ENCODE data around the gene SERPINA9. TPM values are rescaled to one million over a fixed set of nuclear protein-coding genes. Genes with fewer than 3 reads are reported as not detected.

SERPINA9 gene
- total RNA-seq, 1 donor from 2014 or later, result not detected

GRCh38 chr14:94451826-94452225 is 24.2 kb downstream of the SERPINA9 start:
- TF ChIP-seq CTCF (conservative IDR thresholded peaks at IDR 0.05), result no peak
- Mint-ChIP-seq H3K4me3 (no peak overlapping the region), H3K27ac (ENCODE audit: unreplicated experiment) (no peak overlapping the region), H3K36me3 (ENCODE audit: low read depth) (peaks cover 2% of the 10 kb centered on the region), H3K4me1 (peaks cover 23% of the 10 kb centered on the region), H3K9me3 (peaks cover 12% of the 10 kb centered on the region), H3K27me3 (ENCODE audit: low read depth) (peaks cover 53% of the 10 kb centered on the region)
- DNase-seq (ENCODE audit: low read depth, low spot score), result no peak

- DNase-seq (ENCODE audit: low read depth, low spot score), result no peak
- peaks cover 2% of the 10 kb centered on the region for H3K36me3 Mint-ChIP-seq (ENCODE audit: low read depth)
- H3K27me3 Mint-ChIP-seq (ENCODE audit: low read depth), result peaks cover 53% of the 10 kb centered on the region
- H3K9me3 Mint-ChIP-seq, result peaks cover 7% of the 10 kb centered on the region
- no peak overlapping the region for H3K27ac Mint-ChIP-seq (ENCODE audit: unreplicated experiment)
- no peak for TF ChIP-seq CTCF (conservative IDR thresholded peaks at IDR 0.05)
- peaks cover 23% of the 10 kb centered on the region for H3K4me1 Mint-ChIP-seq
- H3K4me3 Mint-ChIP-seq, result no peak overlapping the region
These were observed 24.8 kb downstream of the SERPINA9 start for GRCh38 chr14:94451091-94451771.

GRCh38 chr14:94450722-94451090 is 25.3 kb downstream of the SERPINA9 start:
- Mint-ChIP-seq H3K36me3 (ENCODE audit: low read depth) (peaks cover 2% of the 10 kb centered on the region), H3K27me3 (ENCODE audit: low read depth) (peaks cover 53% of the 10 kb centered on the region), H3K27ac (ENCODE audit: unreplicated experiment) (no peak overlapping the region), H3K4me1 (peaks cover 19% of the 10 kb centered on the region), H3K4me3 (no peak overlapping the region), H3K9me3 (peaks cover 7% of the 10 kb centered on the region)
- no peak for TF ChIP-seq CTCF (conservative IDR thresholded peaks at IDR 0.05)
- no peak for DNase-seq (ENCODE audit: low read depth, low spot score)

- Mint-ChIP-seq H3K4me1 (peaks cover 18% of the 10 kb centered on the region), H3K4me3 (no peak overlapping the region), H3K27ac (ENCODE audit: unreplicated experiment) (peak overlapping the region; percentile 5), H3K36me3 (ENCODE audit: low read depth) (peaks cover 2% of the 10 kb centered on the region), H3K27me3 (ENCODE audit: low read depth) (peaks cover 53% of the 10 kb centered on the region), H3K9me3 (peaks cover 7% of the 10 kb centered on the region)
- DNase-seq (ENCODE audit: low read depth, low spot score), result no peak
- no peak for TF ChIP-seq CTCF (conservative IDR thresholded peaks at IDR 0.05)
These were observed 26.1 kb downstream of the SERPINA9 start for GRCh38 chr14:94449930-94450329.

GRCh38 chr14:94448071-94448808 is 27.8 kb downstream of the SERPINA9 start:
- no peak for TF ChIP-seq CTCF (conservative IDR thresholded peaks at IDR 0.05)
- peaks cover 6% of the 10 kb centered on the region for H3K9me3 Mint-ChIP-seq
- peaks cover 50% of the 10 kb centered on the region for H3K27me3 Mint-ChIP-seq (ENCODE audit: low read depth)
- H3K36me3 Mint-ChIP-seq (ENCODE audit: low read depth), result no peaks in the 10 kb centered on the region
- DNase-seq (ENCODE audit: low read depth, low spot score), result no peak
- H3K27ac Mint-ChIP-seq (ENCODE audit: unreplicated experiment), result no peak overlapping the region
- peaks cover 18% of the 10 kb centered on the region for H3K4me1 Mint-ChIP-seq
- no peak overlapping the region for H3K4me3 Mint-ChIP-seq
